Mucosa of descending colon (tissue), 3 donors: ENCODE measurements around the gene TTBK1. TPM values are rescaled to one million over a fixed set of nuclear protein-coding genes. Genes with fewer than 3 reads are reported as not detected.

ENCODE experiments used
- ATAC-seq: fragments of 200-7000 bp; cut with Tn5 transposase; one replicate; pipeline ENCODE4 v1.9.1; 2020; ENCODE audit warnings: mild to moderate bottlenecking, moderate library complexity
- DNase-seq, 3 donors: peaks; one replicate each; pipeline ENCODE4 v3.0.0-alpha.2; 2020
- H3K36me3 ChIP-seq: fragments of 200-600 bp; one replicate; pipeline ENCODE4 v1.8.0; 2021; ENCODE audit warnings: low read depth, mild to moderate bottlenecking
- H3K4me1 ChIP-seq: fragments of 200-600 bp; one replicate; pipeline ENCODE4 v1.8.0; 2021; ENCODE audit warnings: low read depth, mild to moderate bottlenecking
- H3K4me3 ChIP-seq: fragments of 200-600 bp; one replicate; pipeline ENCODE4 v1.8.0; 2021; ENCODE audit warnings: mild to moderate bottlenecking
- H3K9me3 ChIP-seq: fragments of 200-600 bp; one replicate; pipeline ENCODE4 v1.8.0; 2021; ENCODE audit warnings: mild to moderate bottlenecking
- CTCF ChIP-seq: fragments of 200-600 bp; IDR thresholded peaks from one replicate; pipeline ENCODE4 v1.8.0; 2022; ENCODE audit warnings: antibody characterized with exemption, mild to moderate bottlenecking
- intact Hi-C, 2 donors: fragments of 100-400 bp; cut with DNase I in 1 of 2; cut with micrococcal nuclease in 1 of 2; formaldehyde crosslinking; loops; one replicate each; pipeline versions ENCODE4 v1.11.0 to v1.11.1; 2022; cut with DNase I, micrococcal nuclease
- total RNA-seq, 3 donors: library from RNA; stranded (reverse); fragmentation: NEBNext Ultra II Directional in 2 of 3; extraction: Animal tissue kit (Norgen Biotek cat#: 25700) in 2 of 3; gene quantifications; one replicate each; pipeline versions ENCODE4 v1.2.1 to v1.2.4, GENCODE V29; 2021 to 2023
- donor health status: DM: no; HTN: no; CAD: no; lungs with moderate emphysema.
- donor health status: DM: no; HTN: no; CAD: no.
- donor health status: DM: no; HTN: yes; CAD: no.

The TTBK1 gene
- total RNA-seq, 3 donors from 2014 or later = 0.24 to 0.95 (median 0.93) TPM

DNA sequence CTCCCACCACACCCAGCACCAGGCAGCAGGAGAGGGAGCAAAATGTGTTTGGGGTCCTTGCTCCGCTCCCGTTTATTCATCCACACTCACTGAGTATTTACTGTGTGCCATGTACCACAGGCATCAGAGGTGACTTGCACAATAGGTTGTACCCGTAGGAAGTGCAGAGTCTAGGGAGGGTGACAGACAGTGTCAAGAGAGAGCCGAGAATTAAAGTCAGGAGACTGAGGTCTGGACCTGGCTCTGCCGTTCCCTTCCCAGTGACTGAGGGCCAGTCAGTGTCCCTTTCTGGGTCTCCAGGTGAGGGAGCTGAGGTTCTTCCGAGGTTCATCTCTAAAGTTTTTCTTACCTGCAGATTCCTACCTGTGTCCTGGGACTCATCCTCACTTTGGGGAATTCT, 22.3 kb downstream of the TTBK1 start:
- Histone ChIP-seq H3K4me3 (no peak overlapping the region), H3K9me3 (no peaks in the 10 kb centered on the region), H3K4me1 (peaks cover 32% of the 10 kb centered on the region), H3K36me3 (no peaks in the 10 kb centered on the region)
- no peak for TF ChIP-seq CTCF
- intact Hi-C loops = loop anchor here in 1 of 2 donors (10.0 kb wide), 1 partner anchor 69 kb away; no protein-coding TSS in a partner anchor
- DNase-seq = no peak
- ATAC-seq = no peak

- peak; percentile 47 for ATAC-seq
- peaks cover 40% of the 10 kb centered on the region for H3K4me1 ChIP-seq
- intact Hi-C loops = loop anchor here (2.0 to 10.0 kb wide), 2 partner anchors 23 to 67 kb away; no protein-coding TSS in a partner anchor
- TF ChIP-seq CTCF = no peak
- peak in 2 of 3 donors; percentile 65 to 68 for DNase-seq
- no peak overlapping the region for H3K4me3 ChIP-seq
- no peaks in the 10 kb centered on the region for H3K36me3 ChIP-seq
- H3K9me3 ChIP-seq = no peaks in the 10 kb centered on the region
Observed at GRCh38 chr6:43267619-43268354, 24.5 kb downstream of the TTBK1 start.

DNA sequence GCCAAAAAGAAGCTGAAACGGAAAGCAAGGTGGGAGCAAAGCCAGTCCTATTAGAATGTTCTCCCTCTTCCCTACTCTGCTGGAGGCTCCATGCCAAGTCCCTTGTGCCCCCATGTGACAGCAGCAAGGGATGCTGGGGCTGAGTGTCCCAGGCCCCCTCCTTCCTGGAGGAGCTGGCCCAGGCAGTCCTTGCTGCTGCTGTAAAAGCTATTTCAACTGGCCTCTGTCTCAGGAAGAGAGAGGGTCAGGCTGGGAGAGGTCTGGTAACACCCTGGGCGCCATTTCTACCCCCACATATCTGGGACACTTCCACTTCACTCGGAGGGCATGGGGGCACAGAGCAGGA, 25.0 kb downstream of the TTBK1 start:
- no peak overlapping the region for H3K4me3 ChIP-seq
- H3K9me3 ChIP-seq = no peaks in the 10 kb centered on the region
- H3K36me3 ChIP-seq = no peaks in the 10 kb centered on the region
- ATAC-seq = no peak
- peaks cover 40% of the 10 kb centered on the region for H3K4me1 ChIP-seq
- DNase-seq = no peak
- TF ChIP-seq CTCF = no peak
- intact Hi-C loops = loop anchor here (2.0 to 10.0 kb wide), 2 partner anchors 22 to 66 kb away; no protein-coding TSS in a partner anchor

- ATAC-seq (no peak), DNase-seq (peak in 1 of 3 donors; percentile 41)
- no peaks in the 10 kb centered on the region for H3K9me3 ChIP-seq
- H3K36me3 ChIP-seq = no peaks in the 10 kb centered on the region
- H3K4me3 ChIP-seq = no peak overlapping the region
- intact Hi-C loops = loop anchor here (2.0 to 10.0 kb wide), 2 partner anchors 22 to 66 kb away; no protein-coding TSS in a partner anchor
- no peak for TF ChIP-seq CTCF
- H3K4me1 ChIP-seq = peaks cover 40% of the 10 kb centered on the region
Observed at GRCh38 chr6:43268782-43269272, 25.5 kb downstream of the TTBK1 start.

DNA sequence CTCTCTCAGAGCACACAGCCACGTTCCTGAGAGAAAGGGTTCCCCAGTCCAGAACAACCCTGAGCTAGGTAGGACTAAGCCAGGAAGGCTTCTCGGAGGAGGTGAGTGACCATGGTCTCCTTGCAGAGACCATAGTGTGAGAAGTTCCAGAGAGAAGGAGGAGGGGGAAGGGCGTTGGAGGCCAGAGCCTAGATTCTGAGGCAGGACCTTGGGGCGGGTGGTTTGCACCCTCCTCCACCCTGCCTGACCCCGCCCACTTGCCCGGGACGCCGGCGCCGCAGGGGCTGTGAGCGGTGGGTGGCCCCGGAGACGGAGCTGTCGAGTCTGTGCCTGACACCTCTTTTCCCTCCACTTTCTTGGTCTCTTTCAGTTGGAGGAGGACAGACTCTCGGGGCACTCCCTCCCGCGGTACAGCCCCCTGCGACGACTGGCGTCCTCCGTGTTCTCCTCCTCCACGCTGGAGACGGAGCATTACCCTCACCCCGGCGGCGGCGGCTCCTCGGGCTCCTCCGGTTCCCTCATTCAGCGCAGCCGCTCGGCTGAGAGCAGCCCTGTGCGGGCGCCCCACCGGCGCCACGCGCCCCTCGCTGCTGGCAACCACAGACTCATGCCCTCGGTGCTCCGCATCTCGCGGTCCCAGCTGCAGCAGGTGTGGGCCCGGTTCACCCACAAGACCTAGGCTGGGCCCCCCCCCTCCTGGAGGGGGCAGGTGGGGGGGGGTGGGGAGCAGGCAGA, 26.2 kb downstream of the TTBK1 start:
- Histone ChIP-seq H3K36me3 (no peaks in the 10 kb centered on the region), H3K4me3 (no peak overlapping the region), H3K9me3 (no peaks in the 10 kb centered on the region), H3K4me1 (peaks cover 40% of the 10 kb centered on the region)
- ATAC-seq = peak; percentile 60
- DNase-seq = peak; percentile 77 to 89 (median 81)
- TF ChIP-seq CTCF = no peak
- intact Hi-C loops = loop anchor here (2.0 to 10.0 kb wide), 2 partner anchors 21 to 65 kb away; no protein-coding TSS in a partner anchor
